GM19468 (cell line): Measurements from ENCODE around the gene CCDC198.

Experiments
- ATAC-seq: cut with Tn5 transposase; IDR thresholded peaks from one replicate; pipeline ENCODE4 v1.9.1; 2021; ENCODE audit warnings: mild to moderate bottlenecking, moderate library complexity, moderate number of reproducible peaks; ENCODE audit not compliant: unreplicated experiment; ENCODE audit errors: extremely low read depth

CCDC198 gene

GRCh38 chr14:57470909-57471308, 22.7 kb downstream of the CCDC198 start:
- ATAC-seq: no peak

- ATAC-seq: peak; percentile 81
Measured at GRCh38 chr14:57464008-57464730, 29.5 kb downstream of the CCDC198 start.

- ATAC-seq: no peak
Measured at GRCh38 chr14:57462551-57462950, 31.1 kb downstream of the CCDC198 start.

- no peak for ATAC-seq
Measured at GRCh38 chr14:57461777-57462320, 31.8 kb downstream of the CCDC198 start.

- no peak for ATAC-seq
Measured at GRCh38 chr14:57435923-57436322, 57.7 kb downstream of the CCDC198 start.

GRCh38 chr14:57420986-57421385, 72.7 kb downstream of the CCDC198 start:
- ATAC-seq: no peak

GRCh38 chr14:57420033-57420432, 73.6 kb downstream of the CCDC198 start:
- no peak for ATAC-seq
